ENCODE data around the gene KAZN.

The KAZN gene

DNA sequence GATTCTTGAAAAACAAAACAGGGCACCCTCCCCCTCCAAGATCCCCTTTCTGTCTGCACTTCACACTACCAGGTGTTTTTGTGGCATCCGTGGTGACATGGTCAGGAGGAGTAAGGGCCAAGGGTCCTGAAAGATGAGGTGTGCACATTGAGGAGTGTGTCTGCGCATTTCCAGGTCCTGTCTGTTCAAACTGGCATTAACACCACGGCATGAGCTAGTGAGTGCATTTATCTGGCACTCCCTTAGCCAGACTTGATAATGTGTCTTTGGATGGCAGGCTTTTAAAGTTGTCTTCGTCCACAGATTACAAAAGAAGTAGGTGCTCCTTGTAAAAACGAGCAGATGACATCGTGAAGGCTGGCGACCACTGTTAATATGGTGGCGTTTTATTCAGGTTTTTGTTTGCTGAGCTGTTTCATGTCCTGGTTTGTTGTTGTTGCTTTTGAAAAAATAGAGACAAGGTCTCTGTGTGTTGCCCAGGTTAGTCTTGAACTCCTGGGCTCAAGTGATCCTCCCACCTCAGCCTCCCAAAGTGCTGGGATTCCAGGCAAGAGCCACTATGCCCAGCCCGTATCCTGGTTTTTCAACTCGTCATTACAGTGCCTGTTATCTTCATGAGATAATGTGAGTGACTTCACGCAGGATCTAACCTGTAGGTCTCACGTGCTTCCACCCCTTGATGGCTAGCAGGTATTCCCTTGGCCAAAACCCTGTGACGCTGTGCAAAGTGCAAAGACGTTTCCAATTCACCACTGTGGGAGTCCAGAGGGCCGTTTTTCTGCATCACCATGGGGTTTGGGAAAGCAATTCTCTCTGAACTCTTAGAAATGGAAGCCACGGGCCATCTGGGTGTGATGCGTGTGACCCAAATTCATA lies 559.3 kb downstream of the KAZN start:
- in situ Hi-C loops (cut with MboI; ENCODE audit: low sequenced_read_pairs), result no loop called here

GRCh38 chr1:15158506-15159165 lies 560.2 kb downstream of the KAZN start:
- in situ Hi-C loops (cut with MboI; ENCODE audit: low sequenced_read_pairs), result no loop called here

DNA sequence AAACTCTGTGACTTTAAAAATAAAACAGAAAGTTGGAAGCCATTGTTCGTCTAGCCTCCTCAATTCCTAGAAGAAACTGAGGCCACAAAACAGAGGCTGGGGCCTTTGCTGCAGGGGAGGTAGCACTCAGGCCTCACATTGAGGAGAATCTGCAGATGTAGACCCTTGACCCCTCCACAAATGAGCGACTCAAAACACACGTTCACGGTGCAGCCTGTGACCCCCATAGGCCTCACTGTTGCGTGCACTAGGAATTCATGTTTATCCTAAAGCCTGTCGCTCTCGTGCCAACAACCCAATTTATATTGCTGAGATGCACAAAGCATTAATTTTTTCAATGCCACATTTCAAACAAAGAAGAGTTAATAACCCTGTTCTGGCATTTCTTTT lies 560.7 kb downstream of the KAZN start:
- in situ Hi-C loops (cut with MboI; ENCODE audit: low sequenced_read_pairs), result no loop called here

DNA sequence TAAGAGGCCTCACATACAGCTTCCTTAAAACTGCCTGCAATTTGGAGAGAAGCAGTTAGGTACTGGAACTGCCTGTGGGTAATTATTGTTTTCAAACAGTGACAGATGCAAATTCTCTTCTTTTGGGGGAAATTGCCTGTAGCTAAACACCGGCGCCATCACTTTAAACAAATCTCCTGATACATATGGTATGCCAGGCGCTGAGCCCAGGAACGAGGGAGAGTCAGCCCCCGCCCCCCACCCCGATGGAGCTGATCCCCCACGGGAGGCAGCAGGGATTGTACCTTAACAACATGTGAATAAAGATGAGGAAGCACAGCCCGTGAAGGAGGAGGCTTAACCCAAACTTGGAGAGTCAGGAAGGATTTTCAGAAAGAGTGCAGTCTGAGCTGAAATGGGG lies 562.1 kb downstream of the KAZN start:
- in situ Hi-C loops (cut with MboI; ENCODE audit: low sequenced_read_pairs), result no loop called here

DNA sequence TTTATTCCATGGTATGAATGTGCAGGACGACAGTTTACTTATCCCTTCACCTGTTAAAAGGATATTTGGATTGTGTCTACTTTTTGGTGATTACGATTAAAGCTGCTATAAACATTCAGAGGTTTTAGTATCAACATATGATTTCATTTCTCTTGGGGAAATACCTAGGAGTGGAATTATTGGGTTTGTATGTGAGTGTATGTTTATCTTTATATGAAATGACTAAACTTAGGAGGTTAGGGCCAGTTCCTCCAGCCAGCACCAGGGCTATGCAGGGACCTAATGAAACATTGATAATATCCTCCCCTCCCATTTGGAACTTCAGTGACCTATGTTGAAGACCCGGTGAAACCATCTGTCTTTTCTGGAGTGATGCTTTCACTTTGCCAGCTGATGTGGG lies 568.9 kb downstream of the KAZN start:
- in situ Hi-C loops (cut with MboI; ENCODE audit: low sequenced_read_pairs), result no loop called here
